ES-I3 (cell line): ENCODE results near the gene SDK1.
"Not testable (repeated sequence)": the region's sequence is repeated elsewhere in the genome, so short reads cannot be mapped to it uniquely, and the experiment has no call there.

Experiments used
- H3K36me3 ChIP-seq: 2 replicates; pipeline ENCODE4 v1.6.1; 2013; ENCODE audit warnings: mild to moderate bottlenecking, low read length, control low read depth, moderate library complexity; ENCODE audit not compliant: insufficient read depth
- H3K4me1 ChIP-seq: 2 replicates; pipeline ENCODE4 v1.6.1; 2013; ENCODE audit warnings: mild to moderate bottlenecking, control low read depth, low read length; ENCODE audit not compliant: insufficient read depth
- H3K9ac ChIP-seq: 2 replicates; pipeline ENCODE4 v1.6.1; 2013; ENCODE audit warnings: low read depth, mild to moderate bottlenecking, low read length, moderate library complexity
- H3K9me3 ChIP-seq: 2 replicates; pipeline ENCODE4 v1.6.1; 2013; ENCODE audit warnings: mild to moderate bottlenecking, low read length, moderate library complexity; ENCODE audit not compliant: control insufficient read depth, insufficient read depth

Gene SDK1

DNA sequence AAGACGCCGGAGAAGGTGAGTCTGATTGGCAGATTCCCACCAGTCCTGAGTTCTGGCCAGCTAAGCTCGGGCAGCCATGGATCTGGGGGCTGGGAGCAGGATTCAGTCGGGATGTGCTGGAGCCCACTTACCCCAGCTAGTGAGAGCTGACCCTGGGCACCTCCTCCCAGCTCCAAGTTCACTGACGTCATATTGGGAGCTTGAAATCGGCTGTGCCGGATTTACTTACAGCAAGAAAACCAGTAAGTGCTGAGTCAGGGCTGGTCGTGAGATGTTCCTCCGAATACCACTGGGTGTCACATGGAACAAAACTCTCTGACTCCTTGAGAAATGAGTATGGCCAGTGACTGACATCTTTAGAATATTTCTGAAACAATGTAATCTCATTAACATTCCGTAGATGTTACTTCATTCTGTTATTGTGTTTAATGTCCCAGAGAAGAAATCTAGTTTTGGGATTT, 621.2 kb downstream of the SDK1 start:
- no peak overlapping the region for H3K9ac ChIP-seq
- peaks cover 10% of the 10 kb centered on the region; the same call in 1 of the 2 replicates for H3K4me1 ChIP-seq
- no peaks in the 10 kb centered on the region for H3K36me3 ChIP-seq
- H3K9me3 ChIP-seq: no peaks in the 10 kb centered on the region

DNA sequence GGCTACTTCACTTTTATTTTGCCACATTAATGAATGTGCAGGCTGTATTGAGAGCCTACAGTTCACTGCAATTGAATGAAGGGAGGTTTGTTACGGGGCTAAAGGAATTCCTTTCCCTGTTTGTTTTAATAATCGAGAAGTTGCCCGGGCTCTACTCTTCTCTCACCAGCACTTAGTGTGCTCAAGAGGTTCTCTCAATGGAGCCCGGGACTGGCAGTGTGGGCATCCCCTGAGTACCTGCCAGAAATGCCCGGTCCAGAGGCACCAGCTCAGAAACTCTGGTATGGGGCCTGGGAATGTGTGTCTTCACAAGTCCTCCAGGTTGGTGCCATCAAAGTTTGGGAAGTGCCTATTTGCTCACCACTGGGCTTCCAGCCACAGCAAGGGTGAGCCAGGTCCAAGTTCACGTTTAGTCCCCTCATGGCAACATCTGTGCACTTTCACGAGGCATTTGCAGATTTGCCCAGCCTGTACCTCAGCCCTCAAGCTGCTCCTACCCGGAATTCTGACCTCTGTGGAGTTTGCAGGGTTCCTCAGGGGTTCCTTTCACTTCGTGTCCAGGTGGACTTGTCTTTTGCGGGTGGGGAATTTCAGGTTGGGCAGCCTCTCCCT, 622.4 kb downstream of the SDK1 start:
- Histone ChIP-seq H3K36me3 (no peaks in the 10 kb centered on the region), H3K9me3 (no peaks in the 10 kb centered on the region), H3K4me1 (peaks cover 10% of the 10 kb centered on the region; the same call in 1 of the 2 replicates), H3K9ac (no peak overlapping the region)

DNA sequence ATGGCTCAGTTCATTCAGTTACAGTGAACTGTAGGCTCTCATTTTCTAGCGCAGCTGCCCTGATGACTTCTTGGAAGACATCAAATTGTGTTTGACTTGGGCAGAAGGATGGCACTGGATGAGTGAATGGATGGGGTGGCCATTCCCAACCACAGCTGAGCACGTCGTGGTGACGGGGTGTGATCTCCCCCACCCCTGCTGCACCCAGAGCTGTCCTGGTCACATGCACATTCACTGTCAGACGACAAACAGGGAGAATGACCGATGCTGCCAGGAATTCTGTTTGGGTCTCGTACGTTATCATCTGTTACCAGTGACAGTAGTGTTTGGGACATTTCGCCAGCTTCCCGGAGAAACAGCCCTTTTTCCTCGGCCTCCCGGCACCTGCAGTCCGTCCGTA, 623.2 kb downstream of the SDK1 start:
- Histone ChIP-seq H3K9me3 (no peaks in the 10 kb centered on the region), H3K9ac (no peak overlapping the region), H3K4me1 (peaks cover 10% of the 10 kb centered on the region; the same call in 1 of the 2 replicates), H3K36me3 (no peaks in the 10 kb centered on the region)

DNA sequence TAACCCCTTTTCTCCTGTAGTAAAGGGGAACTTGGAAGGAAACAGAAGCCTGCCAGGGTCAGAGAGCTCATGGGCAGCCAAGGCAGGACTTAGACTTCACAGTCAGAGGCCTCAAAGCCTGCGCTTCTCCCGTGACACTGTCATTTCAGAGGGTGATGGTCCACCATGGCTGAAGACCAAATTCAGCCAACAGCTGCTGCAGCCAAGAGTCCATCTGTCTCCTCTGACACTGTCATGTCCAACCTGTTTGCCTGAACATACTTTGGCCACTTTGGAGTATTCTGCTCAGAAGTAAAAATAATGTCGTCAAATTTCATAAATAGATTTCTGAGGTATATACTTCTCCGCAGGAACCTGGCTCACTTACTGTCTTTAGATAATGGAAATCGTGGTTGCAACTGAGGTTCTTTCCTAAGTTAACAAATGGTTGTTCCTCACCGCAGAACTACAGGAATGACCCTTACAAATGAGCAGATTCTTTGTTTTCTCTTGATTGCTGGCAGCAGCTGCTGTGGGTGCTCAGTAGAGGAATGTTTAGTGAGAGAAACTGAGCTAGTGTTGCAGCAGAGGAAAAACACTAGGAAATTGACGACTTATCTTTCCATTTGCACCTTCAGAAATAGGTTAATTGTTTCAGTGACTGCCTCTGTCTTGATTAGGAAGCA, 626.5 kb downstream of the SDK1 start:
- Histone ChIP-seq H3K9me3 (no peaks in the 10 kb centered on the region), H3K9ac (no peak overlapping the region), H3K36me3 (no peaks in the 10 kb centered on the region), H3K4me1 (0 out of 2 replicates have a peak, but pooled peaks cover 3% of the 10 kb centered on the region)

DNA sequence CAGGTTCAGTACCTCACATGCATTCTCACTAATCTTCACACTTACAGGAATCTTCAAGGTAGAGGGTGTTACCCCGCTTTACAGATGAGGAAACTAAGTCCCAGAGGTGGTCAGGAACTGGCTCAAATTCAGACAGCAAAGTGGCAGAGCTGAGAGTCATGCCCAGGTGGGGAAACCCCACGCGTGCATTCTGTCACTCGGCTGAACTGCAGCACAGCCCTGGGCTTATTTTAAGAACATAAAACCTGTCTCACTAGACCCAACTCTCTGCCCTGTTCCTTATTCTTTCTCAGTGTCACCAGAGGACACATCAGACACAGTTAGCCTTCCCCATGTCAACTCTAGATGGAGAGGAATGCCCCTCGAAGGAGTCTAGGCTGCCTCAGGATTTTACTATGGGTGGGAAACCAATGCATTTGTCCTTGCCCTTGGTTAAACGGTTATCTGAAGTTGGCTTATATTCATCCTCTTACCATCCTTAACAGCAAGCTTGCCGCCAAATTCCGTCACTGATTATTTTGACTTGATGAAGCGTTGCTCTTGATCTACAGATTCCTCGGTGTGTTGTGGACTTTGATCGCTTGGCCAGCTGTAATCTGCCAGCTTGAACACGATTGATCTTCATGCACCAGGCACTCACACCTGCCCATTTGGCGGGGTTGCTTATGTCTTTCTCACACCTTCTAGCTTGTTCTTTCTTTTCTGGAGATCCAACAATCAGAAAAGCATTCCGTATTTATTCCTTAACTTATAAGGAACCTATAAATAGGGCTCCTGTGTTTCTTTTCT, 627.9 kb downstream of the SDK1 start:
- H3K9me3 ChIP-seq: no peaks in the 10 kb centered on the region
- no peaks in the 10 kb centered on the region for H3K4me1 ChIP-seq
- no peaks in the 10 kb centered on the region for H3K36me3 ChIP-seq
- no peak overlapping the region for H3K9ac ChIP-seq

DNA sequence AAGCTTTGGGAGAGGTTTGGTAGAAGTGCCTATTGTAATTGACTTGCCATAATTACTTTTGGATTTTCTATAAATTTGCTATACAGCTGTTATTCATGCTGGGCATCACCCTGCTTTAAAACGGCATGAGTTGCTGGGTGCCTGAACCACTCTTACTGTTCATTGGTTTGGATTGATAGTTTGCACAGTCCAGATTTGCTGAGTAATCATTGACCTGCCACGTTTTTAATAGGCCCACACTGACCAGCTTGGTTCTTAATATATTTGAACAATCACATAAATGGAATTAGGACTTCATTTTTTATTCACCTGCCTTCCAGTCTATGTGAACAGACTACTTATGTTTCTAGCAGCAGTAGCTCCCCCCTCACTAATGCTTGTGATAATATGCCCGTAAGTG, 630.8 kb downstream of the SDK1 start:
- H3K4me1 ChIP-seq: no peaks in the 10 kb centered on the region
- peaks cover 4% of the 10 kb centered on the region for H3K9me3 ChIP-seq
- no peaks in the 10 kb centered on the region for H3K36me3 ChIP-seq
- no peak overlapping the region for H3K9ac ChIP-seq

DNA sequence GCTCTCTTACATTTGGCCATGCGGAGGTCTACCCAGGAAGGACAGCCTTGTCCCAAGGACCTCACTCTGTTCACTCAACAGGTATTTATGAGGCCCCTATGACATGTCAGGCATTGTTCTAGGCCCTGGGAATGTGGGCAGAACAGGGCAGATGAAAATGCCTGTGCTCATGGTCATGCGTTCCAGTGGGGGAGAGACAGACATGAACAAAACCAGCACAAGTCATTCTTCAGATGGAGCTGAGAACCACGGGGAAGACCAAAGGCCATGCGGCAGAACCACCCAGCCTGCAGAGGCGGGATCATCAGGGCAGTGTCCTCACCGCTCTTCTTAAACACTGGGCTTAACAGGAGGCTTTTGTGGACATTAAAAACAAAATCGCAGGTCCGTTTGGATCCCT, 636.1 kb downstream of the SDK1 start:
- no peaks in the 10 kb centered on the region for H3K36me3 ChIP-seq
- no peak overlapping the region for H3K9ac ChIP-seq
- H3K4me1 ChIP-seq: no peaks in the 10 kb centered on the region
- peaks cover 4% of the 10 kb centered on the region for H3K9me3 ChIP-seq

DNA sequence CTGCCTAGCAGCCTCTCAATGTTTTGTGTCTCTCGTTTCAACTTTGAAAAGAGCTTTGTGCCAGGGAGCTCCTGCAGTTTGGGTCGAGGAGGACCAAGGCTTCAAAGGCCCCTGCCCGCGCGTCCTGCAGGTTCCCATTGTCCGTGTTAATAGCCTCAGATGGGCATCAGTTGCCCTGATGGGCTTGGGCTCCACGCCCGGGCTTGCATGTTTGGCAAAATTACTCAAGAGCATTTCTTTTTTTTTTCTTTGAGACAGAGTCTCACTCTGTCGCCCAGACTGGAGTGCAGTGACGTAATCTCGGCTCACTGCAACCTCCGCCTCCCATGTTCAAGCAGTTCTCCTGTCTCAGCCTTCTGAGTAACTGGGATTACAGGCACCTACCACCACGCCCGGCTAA, 636.6 kb downstream of the SDK1 start:
- no peaks in the 10 kb centered on the region for H3K4me1 ChIP-seq
- H3K9me3 ChIP-seq: peaks cover 4% of the 10 kb centered on the region
- no peak overlapping the region for H3K9ac ChIP-seq
- no peaks in the 10 kb centered on the region for H3K36me3 ChIP-seq

DNA sequence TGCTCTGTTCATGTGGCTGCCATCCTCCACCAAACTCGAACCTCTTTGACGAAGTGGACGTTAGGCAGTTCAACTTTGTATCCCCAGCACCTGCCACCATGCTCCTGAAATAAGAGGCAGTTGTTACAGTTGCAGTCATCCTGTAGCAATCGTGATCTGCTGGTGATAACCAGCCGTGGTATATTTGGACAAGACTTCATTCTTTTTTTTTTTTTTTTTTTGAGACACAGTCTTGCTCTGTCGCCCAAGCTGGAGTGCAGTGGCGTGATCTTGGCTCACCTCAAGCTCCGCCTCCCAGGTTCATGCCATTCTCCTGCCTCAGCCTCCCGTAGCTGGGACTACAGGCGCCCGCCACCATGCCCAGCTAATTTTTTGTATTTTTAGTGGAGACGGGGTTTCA, 640.7 kb downstream of the SDK1 start:
- not testable (repeated sequence) for H3K9me3 ChIP-seq, H3K9ac ChIP-seq, H3K4me1 ChIP-seq, H3K36me3 ChIP-seq

DNA sequence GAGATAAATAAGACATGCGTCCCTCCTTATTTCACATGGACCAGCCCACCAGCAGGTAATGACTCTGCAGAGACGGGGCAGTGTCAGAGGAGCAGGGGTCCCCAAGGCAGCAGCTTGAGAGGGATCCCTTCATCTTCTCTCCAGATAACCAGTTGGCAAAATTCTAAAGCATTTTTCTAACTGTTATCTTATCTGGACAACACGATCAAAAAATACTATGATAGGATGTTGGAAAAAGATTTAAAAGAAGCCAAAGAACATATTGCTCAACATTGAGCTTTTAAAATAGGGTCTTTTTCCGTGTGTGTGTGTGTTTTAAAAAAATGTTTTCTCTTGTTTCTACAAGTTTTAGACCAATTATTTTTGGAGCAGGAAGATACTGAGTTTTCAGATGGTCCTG, 641.2 kb downstream of the SDK1 start:
- Histone ChIP-seq H3K9ac (no peak overlapping the region), H3K4me1 (no peaks in the 10 kb centered on the region), H3K36me3 (no peaks in the 10 kb centered on the region), H3K9me3 (no peaks in the 10 kb centered on the region)

DNA sequence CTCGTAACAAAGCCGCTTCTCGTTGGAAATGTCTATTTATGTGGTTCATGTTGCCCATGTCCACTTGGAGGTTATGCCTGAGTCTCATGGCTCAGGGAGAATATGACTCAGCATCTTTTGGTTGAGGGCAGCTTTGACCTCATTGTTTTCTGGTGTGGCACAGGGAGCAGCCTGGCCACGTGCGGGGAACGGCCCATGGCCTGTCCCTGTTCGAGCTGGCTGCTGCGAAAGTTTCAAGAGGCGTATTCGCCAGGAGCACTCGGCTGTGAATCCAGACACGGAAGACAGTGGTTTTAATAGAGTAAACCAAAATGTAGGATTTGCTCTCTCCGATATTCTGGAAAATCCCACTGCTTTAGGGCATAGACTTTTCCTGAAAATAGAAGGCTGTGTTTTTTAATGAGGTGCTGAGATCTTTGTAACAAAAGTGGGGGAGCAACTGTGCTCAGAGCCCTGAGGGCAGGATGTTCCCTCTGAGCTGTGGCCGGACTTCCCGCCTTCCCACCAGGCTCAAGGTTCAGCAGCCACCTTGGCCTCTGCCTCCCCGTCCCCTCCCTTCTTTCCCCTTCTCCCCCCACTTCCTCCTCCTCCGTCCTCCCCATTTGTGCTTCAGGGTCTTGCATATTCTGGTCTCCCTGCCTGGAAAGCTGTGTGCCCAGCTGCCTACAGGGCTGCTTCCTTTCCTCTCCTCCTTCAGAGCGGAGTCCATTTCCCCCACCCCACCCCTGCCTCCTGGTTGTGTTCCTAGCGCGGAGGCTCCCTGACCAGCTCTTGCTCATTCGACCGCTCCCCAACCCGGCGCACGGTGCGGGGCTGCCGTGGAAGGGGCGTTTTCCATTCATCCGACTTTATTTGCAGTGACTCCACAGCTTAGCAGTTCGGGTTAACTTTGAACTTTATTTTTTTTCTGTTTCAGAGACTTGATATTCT, 642.0 kb downstream of the SDK1 start:
- no peak overlapping the region for H3K9ac ChIP-seq
- no peaks in the 10 kb centered on the region for H3K9me3 ChIP-seq
- H3K4me1 ChIP-seq: no peaks in the 10 kb centered on the region
- H3K36me3 ChIP-seq: no peaks in the 10 kb centered on the region

DNA sequence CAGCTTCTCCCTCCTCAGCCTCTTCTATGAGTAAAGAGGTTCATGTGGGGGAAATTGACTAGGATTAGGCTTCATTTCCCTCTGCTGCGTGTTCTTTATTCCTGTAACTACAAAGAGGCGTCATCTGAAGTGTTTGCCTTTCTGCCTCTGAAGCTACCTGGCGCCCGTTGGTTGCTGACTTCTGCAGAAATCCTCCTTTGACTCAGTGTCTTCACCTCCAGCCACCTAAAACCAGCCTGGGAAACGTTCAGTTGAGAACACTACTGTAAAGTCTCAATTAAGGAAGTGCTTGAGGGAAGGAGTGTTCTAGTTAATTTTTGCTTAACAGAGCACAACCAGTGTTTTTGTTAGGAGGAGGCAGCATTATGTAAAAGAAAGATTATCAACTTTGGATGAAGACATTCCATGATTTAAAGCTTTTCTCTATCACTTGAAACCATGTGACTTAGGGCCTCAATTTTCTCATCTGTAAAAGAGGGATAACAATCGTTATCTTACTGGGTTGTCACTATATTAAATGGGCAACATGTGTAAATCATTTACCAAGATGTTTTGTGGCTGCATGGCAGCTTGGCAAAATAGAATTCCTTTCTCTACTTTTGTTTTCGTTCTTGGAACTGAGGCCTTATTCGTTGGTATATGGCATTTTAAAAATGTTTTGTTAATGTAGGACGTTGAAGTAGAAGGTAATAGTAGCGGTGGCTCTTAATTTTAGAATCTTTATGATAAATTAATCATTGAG, 642.9 kb downstream of the SDK1 start:
- Histone ChIP-seq H3K9me3 (no peaks in the 10 kb centered on the region), H3K9ac (no peak overlapping the region)

DNA sequence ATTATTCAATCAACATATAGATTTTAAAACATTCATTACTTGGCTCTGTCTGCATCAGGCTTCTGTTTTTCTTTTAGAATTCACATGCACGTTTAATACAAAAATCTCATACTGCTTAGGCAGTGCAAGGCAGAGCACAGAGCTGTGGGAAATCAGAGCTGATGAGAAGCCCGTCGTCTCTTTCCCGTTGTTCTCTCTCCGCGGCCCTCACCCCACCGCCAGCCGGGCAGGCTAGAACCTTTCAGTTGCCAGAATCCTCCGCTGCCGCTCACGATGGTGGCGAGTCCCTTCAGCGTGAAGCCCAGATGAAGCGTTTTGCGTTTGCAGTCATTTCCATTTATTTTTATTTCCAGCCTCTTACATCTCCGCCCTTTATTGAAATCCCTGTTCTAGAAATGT, 648.2 kb downstream of the SDK1 start:
- H3K4me1 ChIP-seq: no peaks in the 10 kb centered on the region
- no peaks in the 10 kb centered on the region for H3K9me3 ChIP-seq
- no peak overlapping the region for H3K9ac ChIP-seq
- H3K36me3 ChIP-seq: no peaks in the 10 kb centered on the region

More for the DNA sequence above, 642.9 kb downstream of the SDK1 start:
- Histone ChIP-seq H3K36me3 (no peaks in the 10 kb centered on the region), H3K4me1 (no peaks in the 10 kb centered on the region)
